HepG2 (cell line): Measurements from ENCODE around the gene COBL. TPM values are rescaled to one million over a fixed set of nuclear protein-coding genes. Genes with fewer than 3 reads are reported as not detected.

Experiments
- BCLAF1 ChIP-seq: fragments of 450-650 bp; IDR thresholded peaks from 2 replicates; pipeline ENCODE4 v1.6.1; 2017; ENCODE audit warnings: mild to moderate bottlenecking
- BORCS8-MEF2B ChIP-seq: sonication (generic); formaldehyde crosslinking; IDR thresholded peaks from 2 replicates; pipeline ENCODE4 v1.8.0; 2022; ENCODE audit warnings: mild to moderate bottlenecking, missing genetic modification reagents
- FOXM1 ChIP-seq: sonication (generic); formaldehyde crosslinking; IDR thresholded peaks from 2 replicates; pipeline ENCODE4 v1.5.0; 2020; ENCODE audit warnings: missing genetic modification reagents
- KLF13 ChIP-seq: sonication (generic); formaldehyde crosslinking; IDR thresholded peaks from 2 replicates; pipeline ENCODE4 v1.4.0; 2020; ENCODE audit warnings: mild to moderate bottlenecking, missing genetic modification reagents
- NFKB2 ChIP-seq: sonication (generic); formaldehyde crosslinking; IDR thresholded peaks from 2 replicates; pipeline ENCODE4 v1.4.0; 2020; ENCODE audit warnings: missing genetic modification reagents, borderline replicate concordance
- POGZ ChIP-seq: sonication (generic); formaldehyde crosslinking; IDR thresholded peaks from 2 replicates; pipeline ENCODE4 v1.4.0; 2020; ENCODE audit warnings: mild to moderate bottlenecking, missing genetic modification reagents
- SMARCE1 ChIP-seq: fragments of 450-650 bp; IDR thresholded peaks from 2 replicates; pipeline ENCODE4 v1.6.1; 2017; ENCODE audit warnings: borderline replicate concordance
- TCF7L2 ChIP-seq: IDR thresholded peaks from 2 replicates; pipeline ENCODE4 v1.6.1; 2011; ENCODE audit warnings: mild to moderate bottlenecking, low read depth, low read length, moderate library complexity
- ZBTB38 ChIP-seq: sonication (generic); formaldehyde crosslinking; IDR thresholded peaks from 2 replicates; pipeline ENCODE4 v1.5.1; 2020; ENCODE audit warnings: mild to moderate bottlenecking, missing genetic modification reagents
- ZBTB8A ChIP-seq: sonication (generic); formaldehyde crosslinking; IDR thresholded peaks from 2 replicates; pipeline ENCODE4 v1.4.0; 2020; ENCODE audit warnings: mild to moderate bottlenecking, low read depth, missing genetic modification reagents, borderline replicate concordance
- ZKSCAN1 ChIP-seq: fragments of 150-350 bp; IDR thresholded peaks from 2 replicates; pipeline ENCODE4 v1.6.1; 2014; ENCODE audit warnings: low read length
- ZMYM3 ChIP-seq: sonication (generic); formaldehyde crosslinking; IDR thresholded peaks from 2 replicates; pipeline ENCODE4 v1.5.1; 2020; ENCODE audit warnings: mild to moderate bottlenecking, missing genetic modification reagents
- ZNF260 ChIP-seq: sonication (generic); formaldehyde crosslinking; IDR thresholded peaks from 2 replicates; pipeline ENCODE4 v1.4.0; 2020; ENCODE audit warnings: missing genetic modification reagents, low read depth, mild to moderate bottlenecking, borderline replicate concordance
- ZNF335 ChIP-seq: sonication (generic); formaldehyde crosslinking; IDR thresholded peaks from 2 replicates; pipeline ENCODE4 v1.4.0; 2020; ENCODE audit warnings: missing genetic modification reagents
- ZNF354B ChIP-seq: sonication (generic); formaldehyde crosslinking; IDR thresholded peaks from 2 replicates; pipeline ENCODE4 v1.8.0; 2022; ENCODE audit warnings: mild to moderate bottlenecking, missing genetic modification reagents
- ZNF484 ChIP-seq: sonication (generic); formaldehyde crosslinking; IDR thresholded peaks from 2 replicates; pipeline ENCODE4 v1.5.1; 2020; ENCODE audit warnings: mild to moderate bottlenecking, low read depth, missing genetic modification reagents, borderline replicate concordance
- ZNF589 ChIP-seq: sonication (generic); formaldehyde crosslinking; conservative IDR thresholded peaks from 2 replicates; pipeline ENCODE4 v1.8.0; 2022; ENCODE audit warnings: mild to moderate bottlenecking, moderate library complexity, missing genetic modification reagents
- ZNF615 ChIP-seq: sonication (generic); formaldehyde crosslinking; IDR thresholded peaks from 2 replicates; pipeline ENCODE4 v1.5.0; 2020; ENCODE audit warnings: mild to moderate bottlenecking, missing genetic modification reagents, borderline replicate concordance
- ZNF678 ChIP-seq: sonication (generic); formaldehyde crosslinking; IDR thresholded peaks from 2 replicates; pipeline ENCODE4 v1.4.0; 2020; ENCODE audit warnings: mild to moderate bottlenecking, missing genetic modification reagents
- ZNF687 ChIP-seq: sonication (generic); formaldehyde crosslinking; IDR thresholded peaks from 2 replicates; pipeline ENCODE4 v1.5.1; 2020; ENCODE audit warnings: mild to moderate bottlenecking, missing genetic modification reagents, moderate library complexity
- ZNF740 ChIP-seq: sonication (generic); formaldehyde crosslinking; IDR thresholded peaks from 2 replicates; pipeline ENCODE4 v1.4.0; 2020; ENCODE audit warnings: missing genetic modification reagents
- polyA plus RNA-seq, 8 experiments: library from polyadenylated mRNA; depleted of rRNA in 3 of 8; stranded (reverse) in 7 of 8; unstranded in 1 of 8; fragments of >200 nt; fragmentation: Illumina TruSeq in 4 of 8; extraction: Trizol in 4 of 8; gene quantifications; 2 replicates each; pipeline versions ENCODE4 v1.2.1 to v1.2.3, GENCODE V29; 2011 to 2016; ENCODE audit warnings: low read depth in 4 of 8, missing spikeins in 1 of 8, mixed read lengths in 1 of 8; ENCODE audit not compliant: insufficient read depth in 1 of 8
- total RNA-seq, 5 experiments: library from RNA; depleted of rRNA; stranded (reverse); fragments of >200 nt; fragmentation: Illumina TruSeq; extraction: Trizol; gene quantifications; 2 replicates each; pipeline ENCODE4 v1.2.3, GENCODE V29; 2016; ENCODE audit warnings: low read depth in 1 of 5
- TF ChIP-seq, protein P1 (sequence below): sonication (generic); formaldehyde crosslinking; IDR thresholded peaks from 2 replicates; pipeline ENCODE4 v1.5.0; 2020; ENCODE audit warnings: missing genetic modification reagents
- TF ChIP-seq, protein P2 (sequence below): IDR thresholded peaks from 2 replicates; pipeline ENCODE4 v1.6.1; 2016; ENCODE audit warnings: control low read depth

Gene COBL
- total and polyA plus RNA-seq, 2 of the 13 experiments (the other 11 are each of a cell fraction or from before 2014, with no cell fraction given) = 3.8 to 4.9 TPM

GRCh38 chr7:51328351-51328801, 11.8 kb upstream of the COBL start (continued):
- no peak for TF ChIP-seq FOXM1 (CRISPR knock-in tag)
- no peak for TF ChIP-seq ZNF615 (CRISPR knock-in tag)
- TF ChIP-seq ZNF687 (CRISPR knock-in tag) = no peak
- no peak for TF ChIP-seq KLF13 (CRISPR knock-in tag)
- no peak for TF ChIP-seq ZKSCAN1
- no peak for TF ChIP-seq ZNF335 (CRISPR knock-in tag)
- no peak for TF ChIP-seq ZNF678
- TF ChIP-seq TCF7L2 = no peak
- no peak for TF ChIP-seq ZNF260 (CRISPR knock-in tag)
- TF ChIP-seq ZNF740 = no peak
- no peak for TF ChIP-seq NFKB2 (CRISPR knock-in tag)
- TF ChIP-seq ZMYM3 = peak; percentile 47
- no peak for TF ChIP-seq BORCS8-MEF2B (CRISPR knock-in tag)
- TF ChIP-seq ZNF589 = no peak
- peak; percentile 65; the same call in 1 of the 2 replicates for TF ChIP-seq POGZ (CRISPR knock-in tag)
- TF ChIP-seq, protein P1, sequence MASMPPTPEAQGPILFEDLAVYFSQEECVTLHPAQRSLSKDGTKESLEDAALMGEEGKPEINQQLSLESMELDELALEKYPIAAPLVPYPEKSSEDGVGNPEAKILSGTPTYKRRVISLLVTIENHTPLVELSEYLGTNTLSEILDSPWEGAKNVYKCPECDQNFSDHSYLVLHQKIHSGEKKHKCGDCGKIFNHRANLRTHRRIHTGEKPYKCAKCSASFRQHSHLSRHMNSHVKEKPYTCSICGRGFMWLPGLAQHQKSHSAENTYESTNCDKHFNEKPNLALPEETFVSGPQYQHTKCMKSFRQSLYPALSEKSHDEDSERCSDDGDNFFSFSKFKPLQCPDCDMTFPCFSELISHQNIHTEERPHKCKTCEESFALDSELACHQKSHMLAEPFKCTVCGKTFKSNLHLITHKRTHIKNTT (CRISPR knock-in tag) = no peak
- no peak for TF ChIP-seq BCLAF1
- TF ChIP-seq, protein P2, sequence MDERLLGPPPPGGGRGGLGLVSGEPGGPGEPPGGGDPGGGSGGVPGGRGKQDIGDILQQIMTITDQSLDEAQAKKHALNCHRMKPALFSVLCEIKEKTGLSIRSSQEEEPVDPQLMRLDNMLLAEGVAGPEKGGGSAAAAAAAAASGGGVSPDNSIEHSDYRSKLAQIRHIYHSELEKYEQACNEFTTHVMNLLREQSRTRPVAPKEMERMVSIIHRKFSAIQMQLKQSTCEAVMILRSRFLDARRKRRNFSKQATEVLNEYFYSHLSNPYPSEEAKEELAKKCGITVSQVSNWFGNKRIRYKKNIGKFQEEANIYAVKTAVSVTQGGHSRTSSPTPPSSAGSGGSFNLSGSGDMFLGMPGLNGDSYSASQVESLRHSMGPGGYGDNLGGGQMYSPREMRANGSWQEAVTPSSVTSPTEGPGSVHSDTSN (CRISPR knock-in tag) = no peak
- TF ChIP-seq SMARCE1 = no peak
- TF ChIP-seq ZNF484 = no peak
- TF ChIP-seq ZNF354B (CRISPR knock-in tag) = no peak
- no peak for TF ChIP-seq ZBTB8A (CRISPR knock-in tag)
- no peak for TF ChIP-seq ZBTB38
